Activated CD4-positive, alpha-beta T cell treated with anti-CD3 and anti-CD28 coated beads for 24 hours (primary cell): ENCODE measurements around the gene KRTAP9-6.
"Not testable (repeated sequence)": the region's sequence is repeated elsewhere in the genome, so short reads cannot be mapped to it uniquely, and the experiment has no call there.

ENCODE experiments used
- DNase-seq, 2 donors: peaks; one replicate each; pipeline ENCODE4 v3.0.0-alpha.2; 2020; ENCODE audit warnings: low read depth in 2 of 2

KRTAP9-6 gene

DNA sequence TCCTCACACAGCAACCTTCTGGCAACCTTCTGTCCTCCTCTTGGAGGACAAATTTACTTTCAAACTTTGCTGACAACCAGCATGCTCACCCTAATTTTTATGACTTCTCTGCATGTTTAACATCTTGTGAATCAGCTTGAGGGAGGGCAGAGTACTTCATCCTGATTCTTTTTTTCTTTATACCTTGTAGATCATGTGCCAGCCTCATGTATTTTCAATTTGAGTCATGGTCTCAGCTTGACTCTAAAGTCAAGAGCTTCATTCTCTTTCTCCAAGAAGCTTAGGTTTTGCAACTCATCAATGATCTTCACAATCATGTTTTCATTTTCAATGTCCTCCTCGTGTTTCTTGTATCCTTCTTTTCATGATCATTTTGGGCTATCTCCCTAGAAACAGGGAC lies 6.7 kb downstream of the KRTAP9-6 start:
- no peak for DNase-seq

- not testable (repeated sequence) for DNase-seq
Observed at GRCh38 chr17:41275648-41276190, 10.5 kb downstream of the KRTAP9-6 start, which contains the start of gene KRTAP9-7. Gene KRTAP9-7 (plus strand): TSS chr17:41275698. CDS start chr17:41275698, 0 bp downstream.

DNA sequence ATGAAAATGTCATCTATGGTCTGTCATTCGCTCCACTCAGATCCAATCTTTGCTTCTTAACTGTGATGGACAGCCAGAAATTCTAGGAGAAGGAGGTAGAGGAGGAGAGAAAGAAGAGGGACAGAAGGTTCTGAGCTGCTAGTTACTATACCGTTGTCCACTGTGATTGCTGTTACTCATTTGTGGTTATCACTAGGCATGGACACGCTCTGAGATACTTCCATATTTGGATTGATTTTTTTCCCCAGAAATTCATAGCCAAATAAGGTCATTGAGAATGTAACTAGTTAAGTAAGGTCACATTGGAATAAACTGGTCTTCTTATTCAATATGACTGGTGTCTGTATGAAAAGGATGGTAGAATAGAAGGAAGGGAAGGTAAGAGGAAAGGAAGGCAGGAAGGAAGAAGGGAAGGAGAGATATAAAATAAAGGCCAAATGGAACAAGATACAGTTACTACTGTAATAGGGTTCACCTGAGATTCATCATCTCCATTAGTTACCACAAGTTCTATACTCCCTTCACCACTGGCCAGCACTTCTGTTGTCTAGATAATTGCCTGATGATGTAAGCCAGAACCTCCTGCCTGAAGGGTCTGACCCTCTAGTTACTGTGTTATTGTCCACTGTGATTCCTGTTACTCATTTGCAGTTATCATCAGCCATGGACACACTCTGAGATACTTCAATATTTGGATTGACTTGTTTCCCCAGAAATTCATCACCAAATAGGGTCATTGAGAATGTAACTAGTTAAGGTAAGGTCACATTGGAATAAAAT lies 13.2 kb downstream of the KRTAP9-6 start:
- DNase-seq: no peak

- no peak for DNase-seq
Observed at GRCh38 chr17:41284043-41284442, 18.9 kb downstream of the KRTAP9-6 start.

GRCh38 chr17:41284546-41284945 lies 19.4 kb downstream of the KRTAP9-6 start:
- no peak for DNase-seq

DNA sequence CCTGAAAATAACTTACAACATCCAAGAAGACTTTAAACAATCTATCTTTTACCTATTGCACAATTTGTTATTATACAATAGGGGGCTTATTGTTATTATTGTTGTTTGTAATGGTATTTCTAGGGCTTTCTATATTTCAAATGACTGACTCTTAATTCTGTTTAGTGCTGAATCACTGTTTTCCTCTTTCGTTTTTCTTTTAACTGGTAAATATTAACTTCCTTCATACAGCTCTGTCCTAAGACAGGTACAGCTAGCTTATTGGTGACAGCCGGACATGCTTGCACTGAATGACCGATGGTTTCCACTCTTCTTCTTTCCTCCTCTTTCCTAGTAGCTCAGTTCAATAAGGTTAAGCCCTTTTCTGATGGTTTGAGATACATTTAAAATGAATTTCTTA lies 21.9 kb downstream of the KRTAP9-6 start:
- no peak for DNase-seq

DNA sequence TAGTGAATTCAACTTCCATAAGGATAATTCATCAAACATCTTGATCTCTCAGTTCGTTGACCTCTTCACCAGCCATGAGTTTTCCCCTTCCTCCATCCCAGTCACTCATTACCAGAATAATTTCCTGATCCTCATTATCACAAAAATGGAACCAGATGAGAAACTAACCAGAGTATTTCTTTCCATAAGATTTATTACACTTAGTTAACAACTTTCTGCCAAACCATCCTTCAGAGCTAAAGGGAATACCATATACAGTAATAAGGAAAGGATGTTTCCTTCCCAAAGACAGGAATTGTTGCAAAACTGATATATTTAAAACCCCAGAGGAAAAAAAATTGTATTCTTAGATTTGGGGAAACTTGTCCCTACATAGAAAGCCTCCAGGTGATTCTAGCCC lies 28.8 kb downstream of the KRTAP9-6 start:
- DNase-seq: no peak

DNA sequence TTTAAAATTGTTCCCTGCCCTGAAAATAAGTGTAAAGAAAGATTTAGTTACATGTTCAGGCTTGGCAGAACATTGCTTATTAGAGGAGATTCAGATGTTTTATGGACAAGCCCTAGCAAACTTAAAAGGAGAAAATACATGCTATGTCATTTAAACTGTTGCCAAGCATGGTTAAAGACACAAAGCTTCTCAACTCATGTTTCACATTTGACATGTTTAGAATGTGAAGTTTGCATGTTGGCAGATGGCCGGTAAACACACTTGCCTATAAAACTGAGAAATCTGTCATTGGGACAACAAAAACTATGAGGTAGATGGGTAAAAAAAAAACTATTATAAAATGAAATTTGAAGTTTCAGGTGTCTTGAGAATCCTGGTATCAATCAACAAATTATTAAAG lies 31.7 kb downstream of the KRTAP9-6 start:
- DNase-seq: no peak

- DNase-seq: no peak
Observed at GRCh38 chr17:41298458-41299135, 33.4 kb downstream of the KRTAP9-6 start.

DNA sequence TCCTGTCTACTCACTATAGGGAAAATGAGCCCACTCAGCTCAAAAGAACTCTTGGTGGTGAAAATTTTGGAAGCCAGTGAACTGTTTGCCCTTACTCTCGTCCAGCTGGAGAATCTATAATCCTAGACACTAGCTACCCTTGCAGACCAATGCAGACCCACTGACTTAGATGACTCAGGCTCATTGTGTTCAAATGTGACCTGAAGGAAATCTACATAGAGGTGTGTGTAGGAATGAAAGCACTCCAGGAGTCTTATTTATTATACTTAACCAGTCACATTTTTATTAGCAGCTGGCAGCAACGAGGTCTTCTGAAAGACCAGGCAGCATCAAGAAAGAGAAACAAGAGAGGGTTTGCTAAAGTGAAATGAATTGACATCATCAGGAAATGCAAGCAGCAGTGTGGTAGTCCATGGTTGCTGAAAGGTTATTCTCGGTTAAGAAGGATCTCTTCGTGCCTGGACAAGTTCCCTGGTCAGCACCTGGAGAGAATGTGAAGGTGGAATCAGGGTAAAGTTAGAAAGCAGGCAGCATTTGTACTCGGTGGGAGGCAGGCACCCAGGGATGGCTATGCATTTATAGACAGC lies 36.1 kb downstream of the KRTAP9-6 start:
- DNase-seq: no peak

GRCh38 chr17:41301916-41302901 lies 37.0 kb downstream of the KRTAP9-6 start, which contains the start of gene KRTAP29-1:
Gene KRTAP29-1 (minus strand): TSS chr17:41302851. CDS start chr17:41302851, 0 bp downstream.
- DNase-seq: no peak

DNA sequence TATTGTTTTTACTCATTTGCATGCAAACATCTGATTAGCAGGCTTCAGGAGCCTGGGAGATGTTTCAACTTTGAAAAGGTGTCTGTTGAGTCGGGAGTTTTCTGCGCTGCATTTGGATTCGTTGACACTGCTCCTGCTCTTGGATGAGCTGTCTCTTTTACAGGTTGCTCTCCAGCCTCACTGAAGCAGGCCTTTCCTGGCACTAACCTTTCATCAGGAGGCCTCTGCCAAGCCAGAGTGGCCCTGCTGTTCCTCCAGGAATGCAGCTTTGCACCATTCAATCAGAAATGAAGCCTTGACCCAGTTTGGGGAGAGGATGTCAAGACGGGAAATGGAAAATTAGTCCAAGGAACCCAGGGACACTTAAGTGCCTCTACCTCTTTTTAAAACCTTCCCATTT lies 37.8 kb downstream of the KRTAP9-6 start:
- no peak for DNase-seq

DNA sequence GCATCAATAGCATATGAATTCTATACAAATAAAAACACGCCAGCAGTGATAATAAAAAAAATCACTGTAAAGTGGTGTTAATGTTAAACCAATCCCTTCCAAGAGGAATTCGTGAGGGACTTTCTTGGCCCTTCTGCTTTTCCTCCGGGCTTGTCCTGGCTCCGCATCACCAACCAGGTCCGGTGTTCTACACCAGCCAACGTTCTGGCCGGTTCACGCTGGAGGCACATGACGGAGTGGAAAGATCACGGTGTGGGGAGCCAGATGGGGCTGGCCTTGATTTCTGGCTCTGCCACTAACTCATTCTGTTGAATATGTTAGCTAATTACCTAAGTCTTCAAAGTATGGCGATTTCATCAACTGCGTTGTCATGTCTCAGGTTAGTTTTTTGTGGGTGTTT lies 38.9 kb downstream of the KRTAP9-6 start:
- DNase-seq: no peak

DNA sequence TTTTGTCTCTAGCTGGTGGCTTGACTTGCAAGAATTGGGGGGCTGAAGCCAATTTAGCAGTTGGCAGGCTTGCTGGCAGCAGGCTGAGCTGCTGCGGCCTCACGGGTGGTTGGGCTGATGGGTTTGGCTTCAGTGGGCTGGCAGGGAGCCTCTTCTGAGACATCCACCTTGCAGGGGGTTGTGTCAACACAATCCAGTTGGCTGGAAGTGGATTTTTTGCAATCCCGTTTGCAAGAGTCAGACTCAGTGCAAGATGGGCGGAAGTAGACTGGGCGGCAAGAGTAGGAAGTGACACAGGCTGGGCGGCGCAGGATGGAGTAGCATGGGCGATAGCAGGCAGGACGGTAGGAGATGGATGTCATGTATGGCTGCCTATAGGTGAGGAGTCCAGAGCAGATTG lies 42.5 kb downstream of the KRTAP9-6 start:
- no peak for DNase-seq

- peak in 1 of 2 donors; percentile 19 for DNase-seq
Observed at GRCh38 chr17:41308251-41308917, 43.2 kb downstream of the KRTAP9-6 start.

GRCh38 chr17:41308918-41309359 lies 43.8 kb downstream of the KRTAP9-6 start, which contains the start of gene KRTAP16-1:
Gene KRTAP16-1 (minus strand): TSS chr17:41309309. CDS start chr17:41309253, 56 bp downstream.
- no peak for DNase-seq

GRCh38 chr17:41311111-41311510 lies 45.9 kb downstream of the KRTAP9-6 start:
- DNase-seq: no peak

- DNase-seq: no peak
Observed at GRCh38 chr17:41315204-41315794, 50.1 kb downstream of the KRTAP9-6 start, which contains the start of gene KRTAP17-1. Gene KRTAP17-1 (minus strand): TSS chr17:41315710. CDS start chr17:41315650, 60 bp downstream.
